GM20000 (cell line): ENCODE results near the gene TBXT.

ENCODE experiments used
- DNase-seq: peaks from one replicate; pipeline ENCODE4 v3.0.0; 2012; ENCODE audit warnings: low spot score
- TF ChIP-seq, protein P1 (sequence below): IDR thresholded peaks from 2 replicates; pipeline ENCODE4 v1.5.1; 2012; ENCODE audit warnings: mild to moderate bottlenecking, control low read depth; ENCODE audit errors: extremely low read depth, missing control alignments

TBXT gene, protein sequence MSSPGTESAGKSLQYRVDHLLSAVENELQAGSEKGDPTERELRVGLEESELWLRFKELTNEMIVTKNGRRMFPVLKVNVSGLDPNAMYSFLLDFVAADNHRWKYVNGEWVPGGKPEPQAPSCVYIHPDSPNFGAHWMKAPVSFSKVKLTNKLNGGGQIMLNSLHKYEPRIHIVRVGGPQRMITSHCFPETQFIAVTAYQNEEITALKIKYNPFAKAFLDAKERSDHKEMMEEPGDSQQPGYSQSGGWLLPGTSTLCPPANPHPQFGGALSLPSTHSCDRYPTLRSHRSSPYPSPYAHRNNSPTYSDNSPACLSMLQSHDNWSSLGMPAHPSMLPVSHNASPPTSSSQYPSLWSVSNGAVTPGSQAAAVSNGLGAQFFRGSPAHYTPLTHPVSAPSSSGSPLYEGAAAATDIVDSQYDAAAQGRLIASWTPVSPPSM

DNA sequence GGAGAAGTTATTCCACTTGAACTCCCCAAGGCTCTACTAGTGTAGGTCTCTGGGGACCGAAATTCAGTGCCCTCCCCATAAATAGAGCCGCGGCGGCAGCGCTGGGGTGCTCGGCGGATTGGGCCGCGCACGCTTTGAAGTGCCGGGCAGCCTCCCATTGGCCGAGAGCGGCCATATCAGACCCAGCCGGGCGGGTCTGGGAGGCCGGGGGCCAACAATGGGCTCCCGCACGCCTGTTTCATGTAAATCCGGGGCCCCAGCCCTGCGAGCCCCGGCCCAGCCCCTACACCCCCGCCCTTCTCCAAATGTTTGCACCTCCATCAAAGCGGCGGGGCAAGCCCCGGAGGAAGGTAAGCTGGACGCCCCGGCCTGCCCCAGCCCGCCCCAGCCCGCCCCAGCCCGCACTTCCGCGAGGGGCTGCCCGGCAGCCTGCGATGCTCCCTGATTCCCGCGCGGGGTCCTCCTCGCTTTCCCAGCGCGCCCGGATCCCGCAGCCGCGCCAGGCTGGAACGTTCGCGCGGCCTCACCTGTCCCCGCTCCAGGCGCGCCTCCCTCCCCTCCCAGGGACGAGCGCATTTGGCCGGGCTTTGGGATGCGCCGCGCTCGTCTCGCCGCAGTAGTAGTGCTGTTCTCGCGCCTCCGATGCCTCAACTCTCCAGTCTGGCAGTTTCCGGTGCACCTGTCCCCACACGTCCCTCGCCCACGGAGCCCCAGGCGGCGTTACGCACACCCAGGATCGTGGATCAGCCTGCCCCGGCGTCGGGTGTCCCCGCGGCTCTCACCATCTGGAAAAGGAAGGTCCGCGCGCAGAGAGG is at the start of gene TBXT:
TSS of gene TBXT (minus strand) at position 51 of the 815 bp plus-strand sequence. CDS start 260 bp downstream, outside the sequence.
- TF ChIP-seq, protein P1, sequence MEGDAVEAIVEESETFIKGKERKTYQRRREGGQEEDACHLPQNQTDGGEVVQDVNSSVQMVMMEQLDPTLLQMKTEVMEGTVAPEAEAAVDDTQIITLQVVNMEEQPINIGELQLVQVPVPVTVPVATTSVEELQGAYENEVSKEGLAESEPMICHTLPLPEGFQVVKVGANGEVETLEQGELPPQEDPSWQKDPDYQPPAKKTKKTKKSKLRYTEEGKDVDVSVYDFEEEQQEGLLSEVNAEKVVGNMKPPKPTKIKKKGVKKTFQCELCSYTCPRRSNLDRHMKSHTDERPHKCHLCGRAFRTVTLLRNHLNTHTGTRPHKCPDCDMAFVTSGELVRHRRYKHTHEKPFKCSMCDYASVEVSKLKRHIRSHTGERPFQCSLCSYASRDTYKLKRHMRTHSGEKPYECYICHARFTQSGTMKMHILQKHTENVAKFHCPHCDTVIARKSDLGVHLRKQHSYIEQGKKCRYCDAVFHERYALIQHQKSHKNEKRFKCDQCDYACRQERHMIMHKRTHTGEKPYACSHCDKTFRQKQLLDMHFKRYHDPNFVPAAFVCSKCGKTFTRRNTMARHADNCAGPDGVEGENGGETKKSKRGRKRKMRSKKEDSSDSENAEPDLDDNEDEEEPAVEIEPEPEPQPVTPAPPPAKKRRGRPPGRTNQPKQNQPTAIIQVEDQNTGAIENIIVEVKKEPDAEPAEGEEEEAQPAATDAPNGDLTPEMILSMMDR: no peak
- DNase-seq: peak; percentile 58

DNA sequence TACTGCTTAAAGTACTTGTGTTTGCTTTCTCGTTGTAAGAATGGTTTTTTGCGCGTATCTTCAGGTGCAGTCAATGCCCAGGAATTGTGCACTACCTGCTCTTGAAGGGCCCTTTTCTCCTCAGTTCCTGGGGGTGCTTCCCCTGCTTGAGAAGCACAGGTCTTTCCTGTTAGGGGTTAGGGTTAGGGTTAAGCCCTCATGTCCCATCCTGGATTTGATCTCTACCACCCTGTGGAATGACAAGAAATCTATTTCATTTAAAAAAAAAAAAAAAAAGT is 39.6 kb upstream of the TBXT start:
- TF ChIP-seq, protein P1: no peak
- no peak for DNase-seq

DNA sequence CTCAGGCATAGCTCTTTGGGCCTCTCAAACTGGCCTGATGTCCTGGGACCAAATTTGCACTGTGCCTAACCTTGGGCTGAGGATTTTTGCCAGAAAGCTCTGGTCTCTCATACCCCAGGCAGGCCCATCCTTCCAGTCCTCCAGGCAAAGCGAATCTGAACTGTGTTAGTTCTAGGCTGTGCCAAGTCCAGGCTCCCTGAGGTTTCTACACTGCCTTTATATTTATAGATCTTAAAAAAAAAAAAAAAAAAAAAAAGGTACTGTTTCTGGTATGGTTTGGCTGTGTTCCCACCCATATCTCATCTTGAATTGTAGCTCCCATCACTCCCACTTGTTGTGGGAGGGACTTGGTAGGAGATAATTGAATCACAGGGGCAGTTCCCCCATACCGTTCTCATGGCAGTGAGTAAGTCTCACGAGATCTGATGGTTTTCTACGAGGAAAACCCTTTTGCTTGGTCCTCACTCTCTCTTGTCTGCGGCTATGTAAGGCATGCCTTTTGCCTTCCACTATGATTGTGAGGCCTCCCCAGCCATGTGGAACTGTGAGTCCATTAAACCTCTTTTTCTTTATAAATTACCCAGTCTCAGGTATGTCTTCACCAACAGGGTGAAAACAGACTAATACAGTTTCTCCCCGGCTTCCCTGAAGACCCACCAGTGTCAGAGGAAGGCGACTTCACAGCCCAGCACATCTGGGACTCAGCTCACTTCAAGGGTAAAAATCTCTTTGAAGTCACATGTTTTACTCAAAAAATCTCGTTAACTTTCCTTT is 39.0 kb upstream of the TBXT start:
- TF ChIP-seq, protein P1: no peak
- no peak for DNase-seq

DNA sequence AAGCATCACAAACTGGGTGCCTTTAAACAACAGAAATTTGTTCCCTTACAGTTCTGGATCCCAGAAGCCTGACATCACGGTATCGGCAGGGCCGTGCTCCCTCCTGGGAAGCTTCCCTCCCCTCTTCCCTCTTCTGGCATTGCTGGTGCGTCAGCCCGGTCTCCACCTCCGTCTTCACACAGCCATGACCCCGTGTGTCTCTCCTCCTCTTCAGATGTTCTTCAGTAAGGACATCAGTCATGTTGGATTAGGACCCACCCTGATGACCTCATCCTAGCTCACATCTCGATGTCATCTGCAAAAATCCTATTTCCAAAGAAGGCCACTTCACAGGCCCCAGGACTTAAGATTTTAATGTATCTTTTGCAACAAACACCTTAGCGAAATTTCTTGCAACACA is 38.4 kb upstream of the TBXT start:
- TF ChIP-seq, protein P1: no peak
- no peak for DNase-seq

DNA sequence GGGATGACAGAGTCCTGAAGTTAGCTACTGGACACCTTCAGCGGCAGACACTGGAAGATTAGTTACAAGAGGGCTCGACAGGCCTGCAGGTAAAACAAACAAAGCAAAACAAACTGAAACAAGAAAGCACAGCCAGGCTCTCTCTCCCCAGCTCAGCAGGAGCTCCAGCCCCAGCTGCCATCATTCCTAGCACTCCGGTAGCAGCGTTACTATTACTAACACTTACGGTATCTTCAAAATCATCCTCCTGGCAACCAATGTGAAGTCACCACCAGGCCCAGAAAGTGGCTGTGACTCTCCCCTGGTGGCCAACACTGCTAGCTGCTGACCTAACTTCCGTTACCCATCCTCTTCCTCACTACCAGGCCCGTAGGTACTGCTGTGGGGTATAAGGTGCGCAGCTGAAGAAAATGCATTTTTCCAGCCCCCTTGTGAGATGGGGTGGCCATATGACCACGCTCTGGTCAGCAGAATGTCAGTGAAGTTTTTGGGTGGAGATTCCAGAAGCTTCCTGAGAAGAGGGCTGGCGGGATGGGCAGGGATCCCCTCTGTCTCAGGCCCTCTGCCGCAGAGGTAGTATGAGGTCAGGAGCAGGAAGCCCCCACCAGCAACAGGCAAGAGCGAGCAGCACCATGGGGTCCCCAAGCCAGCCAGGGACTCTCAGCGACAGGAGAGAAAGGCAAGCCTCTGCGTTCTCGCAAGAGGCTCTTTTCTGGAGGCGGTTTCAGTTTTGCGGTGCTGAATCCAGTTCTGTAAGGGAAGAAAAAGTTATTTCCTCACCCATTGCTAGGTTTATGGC is 37.4 kb upstream of the TBXT start:
- TF ChIP-seq, protein P1: no peak
- DNase-seq: no peak

DNA sequence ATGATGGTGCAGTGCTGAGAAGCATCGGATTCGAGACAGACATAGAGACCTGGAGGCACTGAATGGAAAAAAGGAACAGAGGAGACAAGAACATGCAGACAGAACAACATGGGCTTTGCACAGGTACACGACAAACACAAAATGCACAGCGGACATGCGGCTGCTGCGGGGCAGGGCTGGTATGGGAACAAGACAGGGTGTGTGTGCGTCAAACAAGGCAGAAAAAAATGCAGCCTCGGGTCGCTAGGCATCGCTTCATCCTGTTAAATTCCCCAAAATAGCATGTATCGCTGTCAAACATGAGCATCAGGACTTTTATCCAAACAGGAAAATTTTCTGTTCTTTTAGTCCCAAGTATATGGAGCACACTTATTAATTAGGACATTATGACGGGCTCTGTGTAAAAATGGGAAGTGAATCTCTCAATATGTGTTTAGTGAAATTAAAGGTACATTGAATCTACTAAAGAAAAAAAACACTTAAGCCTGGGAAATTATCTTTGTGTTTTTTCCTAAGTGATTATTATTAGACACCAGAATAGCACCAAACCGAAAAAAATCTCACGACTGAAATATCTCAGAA is 36.1 kb upstream of the TBXT start:
- no peak for DNase-seq
- TF ChIP-seq, protein P1: no peak
